HG03139 (cell line): Measurements from ENCODE around the gene AP1M2.
"Not testable (repeated sequence)": the region's sequence is repeated elsewhere in the genome, so short reads cannot be mapped to it uniquely, and the experiment has no call there.

Source experiments
- ATAC-seq: cut with Tn5 transposase; IDR thresholded peaks from one replicate; pipeline ENCODE4 v1.9.1; 2021; ENCODE audit not compliant: unreplicated experiment

The AP1M2 gene

DNA sequence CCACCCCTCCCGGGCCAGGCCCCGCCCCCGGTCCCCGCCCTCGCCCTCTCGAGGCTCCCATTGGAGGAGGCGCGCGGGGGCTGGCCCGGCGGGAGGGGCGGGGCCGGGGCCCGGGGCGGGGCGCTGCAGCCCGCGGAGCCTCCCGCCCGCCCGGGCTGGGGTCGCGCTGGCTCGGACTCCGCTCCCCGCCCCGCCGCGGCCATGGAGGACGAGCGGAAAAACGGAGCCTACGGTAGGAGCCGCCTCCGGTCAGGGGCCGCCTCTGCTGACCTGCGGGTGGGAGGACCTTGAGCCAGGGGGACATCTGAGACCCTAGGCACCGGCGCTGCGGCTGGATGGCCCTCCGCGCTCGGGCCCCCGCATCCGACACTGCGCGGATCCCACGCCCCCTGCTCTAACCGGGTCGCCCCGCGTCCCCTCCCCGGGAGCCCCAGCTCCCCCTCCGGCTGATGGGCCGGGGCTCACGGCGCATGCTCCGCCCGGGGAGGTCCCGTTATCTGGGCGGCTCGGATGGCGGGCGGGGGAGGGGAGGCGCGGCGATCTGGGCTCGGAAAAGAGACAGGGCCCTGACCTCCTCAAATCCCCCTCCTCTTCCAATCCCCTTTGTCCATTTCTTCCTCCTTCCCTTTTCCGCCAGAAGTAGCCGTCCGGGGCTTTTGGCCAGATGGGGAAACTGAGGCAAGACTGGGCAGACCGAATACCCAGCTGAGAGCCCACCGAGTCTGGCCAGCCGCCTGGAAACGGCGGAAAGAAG is 15.4 kb upstream of the AP1M2 start:
- ATAC-seq: peak; percentile 48

DNA sequence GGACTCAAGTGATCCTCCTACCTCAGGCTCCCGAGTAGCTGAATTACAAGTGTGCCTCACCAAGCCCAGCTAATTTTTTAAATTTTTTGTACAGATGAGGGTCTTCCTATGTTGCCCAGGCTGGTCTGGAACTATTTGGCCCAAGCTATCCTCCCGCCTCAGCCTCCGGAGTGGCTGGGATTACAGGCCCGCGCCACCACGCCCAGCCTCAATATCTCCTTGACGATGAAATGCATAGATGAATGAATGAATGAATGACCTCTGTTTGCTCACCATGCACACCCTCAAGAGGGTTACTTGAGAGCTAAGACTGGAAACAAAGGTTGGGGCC is 14.9 kb upstream of the AP1M2 start:
- ATAC-seq: no peak

DNA sequence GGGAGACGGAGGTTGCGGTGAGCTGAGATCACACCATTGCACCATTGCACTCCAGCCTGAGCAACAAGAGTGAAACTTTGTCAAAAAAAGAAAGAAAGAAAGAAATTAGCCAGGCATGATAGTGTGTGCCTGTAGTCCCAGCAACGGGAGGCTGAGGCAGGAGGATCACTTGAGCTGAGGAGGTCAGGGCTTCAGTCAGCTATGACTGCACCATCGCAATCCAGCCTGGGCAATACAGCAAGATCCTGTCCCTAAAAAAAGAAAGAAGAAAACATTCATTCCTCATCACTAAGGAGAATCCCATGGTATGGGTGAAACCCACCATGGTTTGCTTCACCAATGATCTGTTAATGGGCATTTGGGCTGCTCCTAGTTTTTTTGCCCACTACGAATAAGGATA is 13.0 kb upstream of the AP1M2 start:
- ATAC-seq: no peak

DNA sequence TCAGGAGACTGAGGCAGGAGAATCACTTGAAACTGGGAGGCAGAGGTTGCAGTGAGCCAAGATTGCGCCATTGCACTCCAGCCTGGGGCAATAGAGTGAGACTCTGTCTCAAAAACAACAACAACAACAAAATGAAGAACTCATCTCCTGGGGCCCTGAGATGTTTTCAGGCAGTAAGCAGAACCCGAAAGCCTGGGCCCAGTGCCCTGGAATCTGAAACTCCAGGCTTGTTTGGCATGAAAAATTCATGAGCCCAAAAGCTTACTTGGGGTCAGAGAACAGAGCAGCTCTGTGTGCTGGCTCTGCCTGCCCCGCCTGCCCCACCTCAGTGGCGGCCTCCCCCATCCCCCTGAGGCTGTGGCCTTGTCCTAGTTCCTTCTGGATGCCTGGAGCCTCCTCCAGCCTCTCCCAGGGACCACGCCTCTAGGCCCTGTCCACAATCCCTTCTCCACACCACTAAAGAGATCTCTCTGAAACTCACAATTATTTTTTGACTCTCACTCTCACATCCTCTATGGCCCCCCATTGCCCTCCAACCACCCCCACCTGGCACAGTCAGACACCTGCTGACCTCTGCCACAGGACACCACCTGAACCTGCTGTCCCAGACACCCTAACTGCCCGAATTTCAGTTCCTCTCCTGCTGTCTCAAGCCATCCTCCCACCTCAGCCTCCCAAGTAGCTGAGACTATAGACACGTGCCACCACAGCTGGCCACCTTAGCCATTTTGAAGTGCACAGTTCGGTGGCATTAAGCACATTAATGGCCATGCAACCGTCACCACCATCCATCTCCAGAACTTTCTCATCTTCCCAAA is 6.9 kb upstream of the AP1M2 start:
- no peak for ATAC-seq

DNA sequence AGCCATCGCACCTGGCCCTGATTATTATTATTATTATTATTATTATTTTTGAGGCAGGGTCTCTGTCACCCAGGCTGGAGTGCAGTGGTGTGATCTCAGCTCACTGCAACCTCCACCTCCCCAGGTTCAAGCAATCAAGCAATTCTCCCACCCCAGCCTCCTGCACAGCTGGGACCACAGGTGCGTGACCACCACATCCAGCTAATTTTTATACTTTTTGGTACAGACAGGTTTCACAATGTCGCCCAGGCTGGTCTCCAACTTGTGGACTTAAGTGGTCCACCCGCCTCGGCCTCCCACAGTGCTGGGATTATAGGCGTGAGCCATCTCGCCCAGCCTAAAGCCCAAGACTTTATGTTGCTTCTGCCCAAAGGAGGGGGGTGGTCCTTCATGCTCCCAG is 6.0 kb upstream of the AP1M2 start:
- no peak for ATAC-seq

DNA sequence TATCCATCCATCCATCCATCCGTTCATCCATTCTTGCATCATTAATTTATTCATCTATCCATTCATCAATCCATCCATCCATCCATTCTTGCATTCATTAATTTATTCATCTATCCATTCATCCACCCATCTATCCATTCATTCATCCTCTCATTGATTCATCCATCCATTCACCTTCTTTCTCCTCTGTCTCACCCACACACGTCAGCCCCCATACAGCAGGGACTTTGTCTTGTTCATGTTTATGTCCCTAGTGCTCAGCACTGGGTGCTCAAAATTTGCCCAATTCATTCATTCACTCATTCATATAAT is 683 bp upstream of the AP1M2 start:
- no peak for ATAC-seq

DNA sequence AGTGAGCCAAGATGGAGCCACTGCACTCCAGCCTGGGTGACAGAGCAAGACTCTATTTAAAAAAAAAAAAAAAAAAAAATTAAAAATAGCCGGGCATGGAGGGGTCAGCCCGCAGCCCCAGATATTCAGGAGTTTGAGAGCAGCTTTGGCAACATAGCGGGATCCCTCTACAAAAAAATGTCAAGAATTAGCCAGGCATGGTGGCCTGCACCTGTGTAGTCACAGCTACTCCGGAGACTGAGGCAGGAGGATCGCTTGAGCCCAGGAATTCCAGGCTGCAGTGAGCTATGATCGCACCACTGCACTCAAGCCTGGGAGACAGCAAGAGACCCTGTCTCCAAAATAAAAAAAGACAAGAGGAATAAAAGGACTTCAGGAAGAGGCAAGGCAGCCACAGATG is 716 bp downstream of the AP1M2 start:
- no peak for ATAC-seq

DNA sequence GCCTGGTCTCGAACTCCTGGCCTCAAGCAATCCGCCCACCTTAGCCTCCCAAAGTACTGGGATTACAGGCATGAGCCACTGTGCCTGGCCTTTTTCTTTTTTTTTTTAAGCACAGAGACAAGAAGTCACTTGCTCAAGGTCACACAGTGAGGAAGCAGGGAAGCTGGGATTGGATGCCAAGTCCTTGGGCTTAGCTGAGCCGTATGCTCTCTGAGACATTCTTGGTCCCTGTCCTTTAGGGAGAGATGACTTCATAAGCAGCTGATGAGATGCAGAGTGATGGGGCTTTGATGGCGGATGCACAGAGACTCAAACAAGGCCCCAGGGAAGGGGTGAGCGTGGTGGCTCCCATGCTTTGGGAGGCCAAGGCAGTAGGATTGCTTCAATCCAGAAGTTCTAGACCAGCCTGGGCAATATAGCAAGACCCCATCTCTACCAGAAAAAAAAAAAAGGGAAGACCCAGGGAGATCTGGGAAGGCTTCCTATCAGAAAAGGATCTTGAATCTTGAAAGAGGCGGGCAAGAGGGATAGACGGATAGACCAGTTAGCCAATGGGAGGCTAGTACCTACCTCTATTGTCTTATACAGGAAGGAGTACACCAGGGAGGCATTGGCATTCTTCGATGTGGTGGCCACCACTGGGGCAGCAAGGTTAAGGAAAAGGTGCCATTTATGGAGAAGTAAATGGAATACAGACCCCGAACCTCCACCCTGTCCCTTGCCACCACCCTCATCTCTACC is 3.9 kb downstream of the AP1M2 start:
- ATAC-seq: no peak

DNA sequence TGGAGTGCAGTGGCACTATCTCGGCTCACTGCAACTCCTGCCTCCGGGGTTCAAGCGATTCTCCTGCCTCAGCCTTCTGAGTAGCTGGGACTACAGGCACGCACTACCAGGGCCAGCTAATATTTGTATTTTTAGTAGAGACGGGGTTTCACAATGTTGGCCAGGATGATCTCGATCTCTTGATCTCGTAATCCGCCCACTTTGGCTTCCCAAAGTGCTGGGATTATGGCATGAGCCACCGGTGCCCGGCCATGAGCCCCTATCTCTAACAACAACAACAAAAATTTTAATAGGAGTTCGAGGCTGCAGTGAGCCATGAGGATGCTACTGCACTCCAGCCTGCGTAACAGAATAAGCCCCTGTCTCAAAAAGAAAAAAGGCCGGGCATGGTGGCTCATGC is 5.0 kb downstream of the AP1M2 start:
- ATAC-seq: no peak

DNA sequence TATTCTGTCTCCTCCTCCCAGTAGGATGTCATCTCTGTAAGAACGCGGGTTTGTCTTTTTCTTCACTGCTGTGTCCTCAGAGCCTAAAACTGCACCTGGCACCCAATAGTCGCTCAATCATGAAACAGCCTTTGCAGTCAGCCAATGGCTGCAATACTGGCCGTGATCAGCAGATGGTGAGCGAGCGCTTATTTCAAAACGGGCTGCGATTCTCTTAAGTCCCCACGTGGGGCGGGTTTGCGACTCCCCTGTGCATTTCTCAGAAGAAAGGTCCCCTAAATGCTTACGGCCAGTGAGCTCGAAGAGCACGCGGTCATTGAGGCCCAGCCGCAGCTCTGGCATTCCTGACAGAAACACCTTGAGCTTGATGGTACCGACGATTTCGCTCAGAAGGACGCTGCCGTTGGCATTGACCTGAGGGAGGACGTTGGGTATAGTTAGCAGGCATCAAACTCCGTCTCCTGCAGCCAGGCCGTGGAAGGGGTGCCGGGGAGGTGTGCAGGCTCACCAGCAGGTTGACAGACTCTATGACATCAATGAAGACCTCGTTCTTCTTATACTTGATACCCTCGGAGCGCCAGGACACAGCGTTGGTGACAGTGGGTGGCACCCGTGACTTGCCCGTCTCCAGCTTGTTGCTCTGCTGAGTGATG is 6.0 kb downstream of the AP1M2 start:
- no peak for ATAC-seq

DNA sequence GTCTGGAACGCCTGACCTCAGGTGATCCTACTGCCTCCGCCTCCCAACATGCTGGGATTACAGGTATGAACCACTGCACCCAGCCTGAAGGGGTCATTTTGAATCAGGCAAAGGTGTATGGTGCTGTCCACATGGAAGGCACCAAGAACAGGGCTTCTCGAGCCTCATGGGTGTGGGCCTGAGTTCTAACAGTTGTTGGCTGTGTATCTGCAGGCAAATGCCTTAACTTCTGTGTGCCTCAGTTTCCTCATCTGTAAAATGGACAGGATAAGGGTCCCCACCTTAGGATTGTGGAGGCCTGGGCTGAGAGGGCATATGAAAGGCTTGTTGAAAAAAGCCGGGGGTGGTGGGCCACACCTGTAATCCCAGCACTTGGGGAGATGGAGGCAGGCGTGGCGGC is 9.2 kb downstream of the AP1M2 start:
- no peak for ATAC-seq

DNA sequence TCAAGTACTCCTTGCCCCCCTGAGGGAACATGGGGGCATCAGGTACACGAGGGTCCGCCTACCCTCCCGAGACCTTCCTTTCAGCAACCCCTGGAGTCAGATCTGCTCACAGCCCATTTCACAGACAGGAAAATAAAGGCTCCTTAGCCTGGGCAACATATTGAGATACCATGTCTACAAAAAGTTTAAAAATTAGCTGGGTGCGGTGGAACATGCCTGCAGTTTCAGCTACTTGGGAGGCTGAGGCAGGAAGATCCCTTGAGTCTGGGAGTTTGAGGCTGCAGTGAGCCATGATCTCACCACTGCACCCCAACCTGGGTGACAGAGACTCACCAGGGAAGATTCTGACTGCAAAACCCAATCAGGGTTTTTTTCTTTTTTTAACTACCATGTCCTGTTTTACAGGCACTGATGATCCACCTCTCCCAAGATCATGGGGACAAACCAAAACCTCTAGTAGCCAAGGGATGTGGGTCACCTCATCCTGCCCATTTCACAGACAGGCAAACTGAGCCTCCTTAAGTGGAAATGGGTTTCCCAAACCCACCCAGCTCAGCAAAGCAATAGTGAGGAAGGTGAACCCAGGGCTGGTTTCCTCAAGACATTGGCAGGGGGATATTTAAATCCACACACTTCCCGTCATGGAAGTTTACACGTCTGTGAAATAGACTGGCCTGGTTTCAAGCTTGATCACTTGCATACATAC is 11.9 kb downstream of the AP1M2 start:
- ATAC-seq: no peak

DNA sequence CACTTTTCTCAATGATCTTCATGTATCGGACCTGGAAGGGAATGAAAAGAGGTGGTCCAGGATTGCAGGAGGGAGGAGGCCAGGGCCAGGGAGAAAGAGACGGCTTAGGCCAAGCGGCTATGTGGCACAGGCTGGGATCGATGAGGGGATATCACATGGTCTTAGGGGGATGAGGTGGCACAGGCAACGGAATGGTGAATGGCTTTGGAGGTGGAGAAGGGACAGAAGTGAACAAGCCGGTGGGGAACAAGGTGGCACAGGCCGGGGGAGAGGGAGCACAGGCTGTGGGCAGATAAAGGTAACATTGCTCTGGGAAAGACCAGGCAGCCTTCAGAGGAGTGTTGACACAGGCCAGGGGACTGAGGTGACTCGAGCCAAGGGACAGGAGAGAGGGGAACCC is 12.7 kb downstream of the AP1M2 start:
- no peak for ATAC-seq

DNA sequence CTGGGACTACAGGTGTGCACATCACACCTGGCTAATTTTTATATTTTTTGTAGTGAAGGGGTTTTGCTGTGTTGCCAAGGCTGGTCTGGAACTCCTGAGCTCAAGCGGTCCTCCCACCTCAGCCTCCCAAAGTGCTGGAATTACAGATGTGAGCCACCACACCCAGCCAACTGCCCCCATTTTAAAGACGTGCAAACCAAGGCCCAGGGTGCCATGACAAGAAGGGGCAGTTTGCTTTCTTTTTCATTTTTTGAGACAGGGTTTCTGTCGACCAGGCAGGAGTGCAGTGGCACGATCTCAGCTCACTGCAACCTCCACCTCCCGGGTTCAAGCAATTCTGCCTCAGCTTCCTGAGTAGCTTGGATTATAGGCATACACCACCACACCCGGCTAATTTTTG is 13.3 kb downstream of the AP1M2 start:
- ATAC-seq: not testable (repeated sequence)

DNA sequence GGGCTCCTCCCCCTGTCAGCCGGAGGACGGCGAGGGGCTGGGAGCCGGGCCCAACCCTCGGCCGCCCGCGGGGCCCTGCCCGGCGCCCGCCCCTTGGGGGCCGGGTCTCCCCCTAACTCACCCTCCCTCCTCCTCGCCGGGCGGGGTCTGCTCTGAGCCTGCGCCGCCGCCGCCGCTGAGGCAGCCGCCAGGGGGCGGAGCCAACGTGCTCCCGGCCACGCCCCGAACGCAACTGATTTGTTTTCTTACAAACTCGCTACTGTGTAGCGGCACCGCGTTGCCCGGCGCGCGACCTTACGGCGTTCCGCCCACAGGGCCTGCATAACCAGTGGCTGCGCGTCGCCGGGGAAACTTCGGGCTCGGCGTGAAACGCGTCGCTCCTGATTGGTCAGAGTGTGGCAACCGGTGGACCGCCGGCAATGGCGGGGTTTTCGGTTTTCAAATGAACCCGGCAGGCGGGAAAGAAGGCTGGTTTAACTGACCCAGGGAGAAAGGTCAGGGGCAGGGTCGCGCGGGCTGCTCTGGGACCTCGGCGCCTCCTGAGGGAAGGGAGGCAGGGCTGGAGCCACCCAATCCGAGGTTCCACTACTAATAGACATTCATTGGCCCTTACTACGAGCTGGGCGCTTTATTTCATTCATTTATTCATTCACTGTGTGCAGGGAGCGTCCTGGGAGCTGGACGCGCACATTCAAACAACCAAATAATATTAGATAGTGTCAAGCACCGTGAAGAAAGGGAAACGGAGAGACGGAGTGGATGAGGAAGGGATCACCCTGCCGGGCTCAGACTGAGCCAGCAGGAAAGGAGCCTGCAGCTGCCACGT is 18.1 kb downstream of the AP1M2 start, which contains the start of gene CDKN2D:
Gene CDKN2D, minus strand, starts transcription at position 154 of the 826 bp plus-strand sequence. CDS start 326 bp downstream, outside the sequence.
- ATAC-seq: peak; percentile 52

DNA sequence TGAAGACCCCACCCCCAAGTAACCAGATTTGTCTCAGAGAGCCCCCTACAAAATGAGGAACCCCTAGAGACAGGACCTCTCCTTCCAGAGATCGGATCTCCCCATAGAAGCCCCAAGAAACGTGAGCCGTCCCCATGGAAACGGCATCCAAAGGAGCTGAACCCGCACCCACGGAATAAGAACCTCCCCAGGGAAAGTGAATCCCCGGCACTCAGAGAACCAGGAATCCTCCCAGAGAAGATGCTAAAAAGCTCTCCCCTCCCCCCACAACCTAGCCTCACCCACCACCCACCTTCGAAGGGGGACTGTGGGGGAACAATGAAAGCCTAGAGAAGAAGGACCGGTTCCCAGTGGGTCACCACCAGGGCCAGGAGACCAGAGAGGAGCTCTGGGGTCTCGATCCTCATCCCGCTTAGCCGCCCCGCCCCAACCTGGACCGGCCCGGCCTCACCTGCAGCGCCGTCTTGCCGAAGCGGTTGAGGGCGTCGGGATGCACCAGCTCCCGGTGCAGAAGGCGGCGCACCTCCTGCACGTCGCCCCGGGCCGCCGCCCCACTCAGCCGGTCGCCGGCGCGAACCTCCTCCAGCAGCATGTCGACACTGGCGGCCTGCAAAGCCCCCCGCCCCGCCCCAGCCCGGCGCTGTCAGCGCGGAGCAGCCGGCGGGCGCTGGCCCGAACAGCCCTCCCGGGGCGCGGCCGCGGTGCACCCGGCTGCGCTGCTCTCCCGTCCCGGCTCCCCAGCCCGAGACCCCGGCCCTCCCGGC is 18.9 kb downstream of the AP1M2 start:
- peak; percentile 4 for ATAC-seq

DNA sequence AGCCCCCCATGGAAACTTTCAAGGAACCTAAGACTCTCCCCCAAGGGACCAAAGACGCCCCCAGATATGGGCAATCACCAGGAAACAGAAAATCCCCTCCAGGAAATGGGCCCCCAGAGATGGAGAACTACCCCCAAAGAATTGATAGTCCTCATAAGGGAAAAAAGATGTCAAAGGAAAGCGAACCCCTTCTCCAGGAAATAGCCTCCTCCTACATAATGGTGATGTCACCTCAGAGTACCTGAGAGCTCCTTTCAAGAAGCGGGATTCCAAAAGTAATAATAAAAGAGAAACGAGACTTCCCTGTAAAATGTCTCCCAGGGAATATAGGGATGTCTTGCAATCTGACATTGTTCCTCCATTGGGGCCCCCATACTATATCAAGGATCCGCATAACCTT is 19.5 kb downstream of the AP1M2 start:
- ATAC-seq: no peak

DNA sequence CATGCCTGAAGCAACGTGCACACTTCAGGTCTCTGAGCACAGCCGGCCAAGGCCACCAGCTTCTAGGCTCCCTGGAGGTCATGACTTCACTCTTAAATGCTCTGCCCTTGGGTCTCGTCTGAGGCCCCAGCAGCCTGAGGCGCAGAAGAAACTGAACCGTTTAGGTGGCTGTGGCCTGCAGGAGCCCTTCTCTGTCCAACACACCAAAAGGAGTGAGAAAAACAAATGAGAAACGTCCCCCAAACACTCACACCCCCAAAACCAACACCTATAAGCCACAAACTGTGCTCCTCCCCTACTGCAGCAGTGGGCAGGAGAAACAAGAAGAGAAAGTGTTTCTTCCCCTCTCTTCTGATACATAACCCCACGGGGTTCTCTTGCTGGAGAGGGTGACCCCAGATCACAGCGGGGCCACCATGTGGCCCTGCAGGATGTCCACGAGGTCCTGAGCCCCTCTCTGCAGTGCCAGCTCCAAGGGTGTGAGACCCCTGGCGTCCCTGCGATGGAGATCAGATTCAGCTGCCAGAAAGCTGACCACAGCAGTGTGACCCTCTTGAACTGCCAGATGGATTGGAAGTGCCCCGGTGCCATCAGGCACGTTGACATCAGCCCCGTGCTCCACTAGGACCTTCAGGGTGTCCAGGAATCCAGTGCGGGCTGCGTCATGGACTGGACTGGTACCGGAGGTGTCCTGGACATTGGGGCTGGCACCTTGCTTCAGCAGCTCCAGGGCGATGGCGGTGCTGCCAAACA is 20.3 kb downstream of the AP1M2 start:
- ATAC-seq: no peak

DNA sequence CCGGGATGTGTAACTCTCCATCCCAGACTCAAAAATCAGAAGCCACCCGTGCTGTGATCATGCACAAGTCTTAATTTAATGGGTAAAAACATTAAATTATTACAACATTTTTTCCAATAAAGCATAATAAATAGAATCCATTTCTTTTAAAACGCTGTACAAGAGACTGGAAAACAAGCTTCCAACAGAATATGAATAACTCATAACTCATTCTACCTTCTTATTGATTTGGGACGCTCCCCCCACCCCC is 20.8 kb downstream of the AP1M2 start:
- ATAC-seq: no peak
